K562 (cell line): Measurements from ENCODE around the gene ZNF48. TPM values are rescaled to one million over a fixed set of nuclear protein-coding genes. Genes with fewer than 3 reads are reported as not detected.

Source experiments
- CBX8 ChIP-seq: fragments of 200-600 bp; sonication (generic); IDR thresholded peaks from 2 replicates; pipeline ENCODE4 v1.6.1; 2012; ENCODE audit warnings: borderline replicate concordance, mixed run types, low read depth, mild to moderate bottlenecking, moderate library complexity, mixed read lengths, low read length, control low read depth, inconsistent platforms; ENCODE audit not compliant: poor library complexity, severe bottlenecking; ENCODE audit errors: extremely low read depth
- CLOCK ChIP-seq: fragments of 250-450 bp; sonication (Bioruptor Pico); IDR thresholded peaks from 2 replicates; pipeline ENCODE4 v1.4.0; 2020; ENCODE audit warnings: mild to moderate bottlenecking, moderate library complexity, borderline replicate concordance
- DEAF1 ChIP-seq: fragments of 450-650 bp; formaldehyde crosslinking; IDR thresholded peaks from 2 replicates; pipeline ENCODE4 v1.4.0; 2020; ENCODE audit warnings: mild to moderate bottlenecking, moderate library complexity
- ELK3 ChIP-seq: fragments of 450-650 bp; formaldehyde crosslinking; IDR thresholded peaks from 2 replicates; pipeline ENCODE4 v1.4.0; 2020; ENCODE audit warnings: mild to moderate bottlenecking
- FOXK1 ChIP-seq: sonication (generic); formaldehyde crosslinking; IDR thresholded peaks from 2 replicates; pipeline ENCODE4 v1.8.0; 2022; ENCODE audit warnings: missing genetic modification reagents, mild to moderate bottlenecking, borderline replicate concordance
- NONO ChIP-seq, 2 experiments: fragments of 200-400 bp in 1 of 2; fragments of 450-650 bp in 1 of 2; formaldehyde crosslinking in 1 of 2; IDR thresholded peaks; 2 replicates each; pipeline ENCODE4 v1.6.1; 2017; ENCODE audit warnings: low read depth in 2 of 2, mild to moderate bottlenecking in 2 of 2, moderate library complexity in 2 of 2, low read length in 1 of 2
- POLR2H ChIP-seq: IDR thresholded peaks from 2 replicates; pipeline ENCODE4 v1.6.1; 2016; ENCODE audit warnings: missing genetic modification characterization, low read depth, mild to moderate bottlenecking, control low read depth, missing compliant biosample characterization, moderate library complexity
- RUNX1 ChIP-seq: sonication (generic); IDR thresholded peaks from 2 replicates; pipeline ENCODE4 v1.6.1; 2016; ENCODE audit warnings: antibody characterized with exemption, low read depth
- SMAD1 ChIP-seq: fragments of 150-350 bp; IDR thresholded peaks from 2 replicates; pipeline ENCODE4 v1.6.1; 2014; ENCODE audit warnings: low read length, low read depth; ENCODE audit not compliant: partially characterized antibody
- SMARCB1 ChIP-seq: IDR thresholded peaks from 2 replicates; pipeline ENCODE4 v1.6.1; 2011; ENCODE audit warnings: improper control_type of control experiment, low read depth; ENCODE audit not compliant: insufficient read length
- SPI1 ChIP-seq: IDR thresholded peaks from 2 replicates; pipeline ENCODE4 v1.6.1; 2011; ENCODE audit warnings: low read depth, low read length, control low read depth, borderline replicate concordance
- TAF15 ChIP-seq: fragments of 200-400 bp; formaldehyde crosslinking; IDR thresholded peaks from 2 replicates; pipeline ENCODE4 v1.6.1; 2017; ENCODE audit warnings: mild to moderate bottlenecking, low read depth, low read length, moderate library complexity
- TAF7 ChIP-seq: fragments of 450-650 bp; IDR thresholded peaks from 2 replicates; pipeline ENCODE4 v1.6.1; 2016; ENCODE audit warnings: missing genetic modification characterization, missing compliant biosample characterization
- ZC3H11A ChIP-seq: IDR thresholded peaks from 2 replicates; pipeline ENCODE4 v1.6.1; 2012; ENCODE audit warnings: low read depth, low read length, improper control_type of control experiment
- ZNF408 ChIP-seq: fragments of 250-450 bp; sonication (Bioruptor Pico); IDR thresholded peaks from 2 replicates; pipeline ENCODE4 v1.4.0; 2020; ENCODE audit warnings: low read depth, mild to moderate bottlenecking, moderate library complexity
- ZNF511 ChIP-seq: sonication (generic); formaldehyde crosslinking; IDR thresholded peaks from 2 replicates; pipeline ENCODE4 v1.8.0; 2022; ENCODE audit warnings: mild to moderate bottlenecking, missing genetic modification reagents
- polyA plus RNA-seq, 8 experiments: library from polyadenylated mRNA; depleted of rRNA in 4 of 8; stranded (reverse) in 5 of 8; unstranded in 3 of 8; fragments of >200 nt; fragmentation: Nextera tagmentation in 2 of 8; fragmentation: Illumina TruSeq in 1 of 8; extraction: Ambion mirVana in 2 of 8; extraction: Trizol in 1 of 8; gene quantifications; 2 replicates each; pipeline versions ENCODE4 v1.2.1 to v1.2.3, GENCODE V29; 2011 to 2014; ENCODE audit warnings: inconsistent platforms in 1 of 8, missing spikeins in 1 of 8
- total RNA-seq, 7 experiments: library from RNA; depleted of rRNA in 6 of 7; stranded (reverse); fragments of >200 nt in 6 of 7; fragmentation: Illumina TruSeq in 2 of 7; extraction: Trizol in 2 of 7; gene quantifications; 2 replicates each; pipeline versions ENCODE4 v1.2.1 to v1.2.3, GENCODE V29; 2011 to 2021; ENCODE audit warnings: low replicate concordance in 1 of 7
- TF ChIP-seq, protein P1 (sequence below): fragments of 150-350 bp; conservative IDR thresholded peaks from 2 replicates; pipeline ENCODE4 v1.6.1; 2014; ENCODE audit warnings: low read length

The ZNF48 gene
- total and polyA plus RNA-seq, 9 of the 15 experiments (the other 6 are each of a cell fraction or from before 2014, with no cell fraction given), result 0.38 to 11.6 (median 4.7) TPM

GRCh38 chr16:30445408-30446202 lies 50.4 kb downstream of the ZNF48 start, which contains the start of gene SEPHS2 (continued):
- TF ChIP-seq, protein P1, sequence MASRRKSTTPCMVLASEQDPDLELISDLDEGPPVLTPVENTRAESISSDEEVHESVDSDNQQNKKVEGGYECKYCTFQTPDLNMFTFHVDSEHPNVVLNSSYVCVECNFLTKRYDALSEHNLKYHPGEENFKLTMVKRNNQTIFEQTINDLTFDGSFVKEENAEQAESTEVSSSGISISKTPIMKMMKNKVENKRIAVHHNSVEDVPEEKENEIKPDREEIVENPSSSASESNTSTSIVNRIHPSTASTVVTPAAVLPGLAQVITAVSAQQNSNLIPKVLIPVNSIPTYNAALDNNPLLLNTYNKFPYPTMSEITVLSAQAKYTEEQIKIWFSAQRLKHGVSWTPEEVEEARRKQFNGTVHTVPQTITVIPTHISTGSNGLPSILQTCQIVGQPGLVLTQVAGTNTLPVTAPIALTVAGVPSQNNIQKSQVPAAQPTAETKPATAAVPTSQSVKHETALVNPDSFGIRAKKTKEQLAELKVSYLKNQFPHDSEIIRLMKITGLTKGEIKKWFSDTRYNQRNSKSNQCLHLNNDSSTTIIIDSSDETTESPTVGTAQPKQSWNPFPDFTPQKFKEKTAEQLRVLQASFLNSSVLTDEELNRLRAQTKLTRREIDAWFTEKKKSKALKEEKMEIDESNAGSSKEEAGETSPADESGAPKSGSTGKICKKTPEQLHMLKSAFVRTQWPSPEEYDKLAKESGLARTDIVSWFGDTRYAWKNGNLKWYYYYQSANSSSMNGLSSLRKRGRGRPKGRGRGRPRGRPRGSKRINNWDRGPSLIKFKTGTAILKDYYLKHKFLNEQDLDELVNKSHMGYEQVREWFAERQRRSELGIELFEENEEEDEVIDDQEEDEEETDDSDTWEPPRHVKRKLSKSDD, result peak; percentile 66; the same call in 1 of the 2 replicates
- TF ChIP-seq ELK3 (CRISPR knock-in tag) (no peak), SMAD1 (peak; percentile 85), RUNX1 (no peak), ZC3H11A (no peak), TAF15 (no peak), ZNF408 (CRISPR knock-in tag) (no peak), SMARCB1 (no peak), FOXK1 (CRISPR knock-in tag) (peak; percentile 91; the same call in 1 of the 2 replicates), CLOCK (no peak), ZNF511 (CRISPR knock-in tag) (no peak), DEAF1 (CRISPR knock-in tag) (no peak), POLR2H (tag) (peak; percentile 98), TAF7 (tag) (peak; percentile 80), SPI1 (no peak; the same call in 1 of the 2 replicates), NONO (IDR thresholded peaks at IDR 0.05; ENCODE audit: low read depth in 2 of 2, low read length in 1 of 2) (peak; percentile 50 to 63; a peak in 2 of 4 replicates), CBX8 (no peak)
